ENCODE results near the gene ZNF275. TPM values are rescaled to one million over a fixed set of nuclear protein-coding genes. Genes with fewer than 3 reads are reported as not detected.

ZNF275 gene
- total and polyA plus RNA-seq, 9 donors, result 27.5 to 75.9 (median 49.6) TPM

DNA sequence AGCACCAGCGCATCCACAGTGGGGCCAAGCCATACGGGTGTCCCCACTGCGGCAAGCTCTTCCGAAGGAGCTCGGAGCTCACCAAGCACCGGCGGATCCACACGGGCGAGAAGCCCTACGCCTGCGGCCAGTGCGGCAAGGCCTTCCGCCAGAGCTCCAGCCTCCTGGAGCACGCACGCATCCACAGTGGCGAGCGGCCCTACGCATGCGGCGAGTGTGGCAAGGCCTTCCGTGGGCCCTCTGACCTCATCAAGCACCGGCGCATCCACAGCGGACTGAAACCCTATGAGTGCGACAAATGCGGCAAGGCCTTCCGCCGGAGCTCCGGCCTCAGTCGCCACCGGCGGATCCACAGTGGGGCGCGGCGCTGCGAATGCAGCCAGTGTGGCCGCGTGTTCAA is 13.6 kb downstream of the ZNF275 start:
- H3K9me3 ChIP-seq, result no peaks in the 10 kb centered on the region
- intact Hi-C loops (cut with DNase I), result no loop called here
- WGBS, 3 donors, result 94 to 95% (median 94%) methylated on average over 36 to 38 of the region's 38 CpGs
- H3K27me3 ChIP-seq, result no peaks in the 10 kb centered on the region
- H3K27ac ChIP-seq, result no peak overlapping the region
- no peak overlapping the region for H3K4me3 ChIP-seq
- TF ChIP-seq, protein P1, sequence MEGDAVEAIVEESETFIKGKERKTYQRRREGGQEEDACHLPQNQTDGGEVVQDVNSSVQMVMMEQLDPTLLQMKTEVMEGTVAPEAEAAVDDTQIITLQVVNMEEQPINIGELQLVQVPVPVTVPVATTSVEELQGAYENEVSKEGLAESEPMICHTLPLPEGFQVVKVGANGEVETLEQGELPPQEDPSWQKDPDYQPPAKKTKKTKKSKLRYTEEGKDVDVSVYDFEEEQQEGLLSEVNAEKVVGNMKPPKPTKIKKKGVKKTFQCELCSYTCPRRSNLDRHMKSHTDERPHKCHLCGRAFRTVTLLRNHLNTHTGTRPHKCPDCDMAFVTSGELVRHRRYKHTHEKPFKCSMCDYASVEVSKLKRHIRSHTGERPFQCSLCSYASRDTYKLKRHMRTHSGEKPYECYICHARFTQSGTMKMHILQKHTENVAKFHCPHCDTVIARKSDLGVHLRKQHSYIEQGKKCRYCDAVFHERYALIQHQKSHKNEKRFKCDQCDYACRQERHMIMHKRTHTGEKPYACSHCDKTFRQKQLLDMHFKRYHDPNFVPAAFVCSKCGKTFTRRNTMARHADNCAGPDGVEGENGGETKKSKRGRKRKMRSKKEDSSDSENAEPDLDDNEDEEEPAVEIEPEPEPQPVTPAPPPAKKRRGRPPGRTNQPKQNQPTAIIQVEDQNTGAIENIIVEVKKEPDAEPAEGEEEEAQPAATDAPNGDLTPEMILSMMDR (IDR thresholded peaks at IDR 0.05), result no peak
- TF ChIP-seq POLR2A (IDR thresholded peaks at IDR 0.05) (no peak), EP300 (IDR thresholded peaks at IDR 0.05) (no peak)
- DNase-seq, result no peak
- H3K4me1 ChIP-seq (ENCODE audit: insufficient read depth), result peaks cover 11% of the 10 kb centered on the region
- no peaks in the 10 kb centered on the region for H3K36me3 ChIP-seq

DNA sequence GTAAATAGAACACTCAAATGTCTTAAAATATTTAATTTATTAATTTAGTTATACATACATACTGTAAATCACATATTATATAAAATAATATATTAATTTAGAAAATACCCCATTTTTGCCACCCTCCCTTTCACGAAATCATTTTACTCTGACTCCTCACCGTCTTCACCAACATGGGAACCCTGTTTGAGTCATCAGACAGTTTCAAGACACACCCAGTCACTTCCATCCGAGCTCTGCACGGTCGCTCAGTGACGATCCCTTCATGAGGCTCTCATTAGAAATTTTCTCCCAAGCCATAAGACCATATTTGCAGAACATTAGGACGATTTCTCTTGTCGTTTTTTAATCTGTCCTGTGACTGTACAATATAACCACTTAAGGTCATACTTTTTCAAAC is 14.5 kb downstream of the ZNF275 start:
- Histone ChIP-seq H3K36me3 (no peaks in the 10 kb centered on the region), H3K27ac (no peak overlapping the region), H3K9me3 (no peaks in the 10 kb centered on the region), H3K4me3 (no peak overlapping the region), H3K27me3 (no peaks in the 10 kb centered on the region), H3K4me1 (ENCODE audit: insufficient read depth) (peaks cover 9% of the 10 kb centered on the region)
- intact Hi-C loops (cut with DNase I), result no loop called here
- WGBS, 3 donors, result 80 to 85% (median 84%) methylated on average over 8 of the region's 8 CpGs
- TF ChIP-seq, protein P1 (IDR thresholded peaks at IDR 0.05), result no peak
- TF ChIP-seq EP300 (IDR thresholded peaks at IDR 0.05) (no peak), POLR2A (IDR thresholded peaks at IDR 0.05) (no peak)
- DNase-seq, result no peak

DNA sequence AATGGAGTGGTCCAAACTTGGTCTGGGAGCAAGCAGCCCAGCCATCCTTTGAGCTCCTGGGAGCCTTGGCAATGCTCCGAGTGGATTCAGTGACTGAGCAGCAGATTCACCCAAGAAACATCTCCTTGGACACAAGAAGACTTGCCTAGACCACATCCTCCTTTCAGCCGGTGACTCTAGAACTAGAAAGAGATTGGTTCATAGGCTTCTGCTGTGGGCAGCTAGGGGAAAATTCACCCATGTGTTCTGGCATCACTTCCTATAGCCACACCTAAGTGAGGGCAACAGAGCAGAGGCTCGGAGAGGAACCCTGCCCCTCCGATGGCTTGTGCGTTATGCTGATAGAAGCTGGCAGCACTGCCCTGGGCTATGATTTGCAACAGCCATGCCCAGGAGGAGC is 16.0 kb downstream of the ZNF275 start:
- intact Hi-C loops (cut with DNase I), result no loop called here
- Histone ChIP-seq H3K4me1 (ENCODE audit: insufficient read depth) (peaks cover 9% of the 10 kb centered on the region), H3K27me3 (no peaks in the 10 kb centered on the region), H3K4me3 (no peak overlapping the region), H3K27ac (peak overlapping the region in 1 of 2 donors; percentile 0), H3K36me3 (no peaks in the 10 kb centered on the region), H3K9me3 (no peaks in the 10 kb centered on the region)
- 79 to 92% (median 86%) methylated on average over 5 of the region's 5 CpGs for WGBS, 3 donors
- TF ChIP-seq POLR2A (IDR thresholded peaks at IDR 0.05) (no peak), EP300 (IDR thresholded peaks at IDR 0.05) (no peak)
- TF ChIP-seq, protein P1 (IDR thresholded peaks at IDR 0.05), result no peak
- DNase-seq, result no peak

DNA sequence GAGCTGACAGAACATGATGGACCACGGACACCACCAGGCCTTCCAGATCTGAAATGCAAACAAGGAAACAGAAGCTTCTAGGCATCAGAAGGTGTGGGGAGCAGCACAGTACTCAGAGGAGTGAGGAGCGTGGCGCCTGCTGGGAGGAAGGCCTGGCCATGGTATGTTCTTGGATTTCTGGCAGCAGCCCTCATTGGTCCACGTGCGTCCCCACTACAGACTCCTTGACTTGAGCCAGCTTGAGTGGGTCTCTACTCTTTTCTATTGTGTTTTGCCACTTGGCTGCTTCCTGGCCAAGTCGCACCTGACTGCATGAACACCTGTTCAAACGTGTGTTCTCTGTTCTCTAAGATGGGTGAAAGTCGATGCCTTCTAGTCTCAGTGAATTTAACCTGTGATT is 18.0 kb downstream of the ZNF275 start:
- Histone ChIP-seq H3K4me1 (ENCODE audit: insufficient read depth) (peaks cover 9% of the 10 kb centered on the region), H3K36me3 (no peaks in the 10 kb centered on the region)

More for the DNA sequence above, 18.0 kb downstream of the ZNF275 start:
- no peak overlapping the region for H3K27ac ChIP-seq
- 74 to 87% (median 76%) methylated on average over 8 of the region's 8 CpGs for WGBS, 3 donors
- DNase-seq, result no peak
- no peak overlapping the region for H3K4me3 ChIP-seq
- intact Hi-C loops (cut with DNase I), result no loop called here
- no peaks in the 10 kb centered on the region for H3K27me3 ChIP-seq
- no peak for TF ChIP-seq EP300 (IDR thresholded peaks at IDR 0.05)
- TF ChIP-seq POLR2A (IDR thresholded peaks at IDR 0.05), result no peak
- TF ChIP-seq, protein P1 (IDR thresholded peaks at IDR 0.05), result no peak
- H3K9me3 ChIP-seq, result no peaks in the 10 kb centered on the region
